PFSK-1 (cell line): ENCODE measurements around the gene TBPL1.

ENCODE experiments used
- FOXP2 ChIP-seq: optimal IDR thresholded peaks from 2 replicates; pipeline ENCODE3; 2011; ENCODE audit warnings: borderline replicate concordance, control low read depth, inconsistent platforms; ENCODE audit not compliant: insufficient read depth; ENCODE audit errors: extremely low read length, extremely low read depth
- POLR2AphosphoS5 ChIP-seq: IDR thresholded peaks from 2 replicates; pipeline ENCODE4 v1.6.1; 2012; ENCODE audit warnings: low read depth, mild to moderate bottlenecking, control low read depth, low read length, moderate library complexity
- REST ChIP-seq, 2 experiments: IDR thresholded peaks; 2 replicates each; pipeline versions ENCODE4 v1.6.1 to v1.8.0; 2011 to 2012; ENCODE audit warnings: low read depth in 2 of 2, low read length in 2 of 2, control low read depth in 1 of 2, inconsistent platforms in 1 of 2, mild to moderate bottlenecking in 1 of 2, moderate library complexity in 1 of 2; ENCODE audit not compliant: insufficient read depth in 1 of 2
- SIN3A ChIP-seq: IDR thresholded peaks from 2 replicates; pipeline ENCODE4 v1.6.1; 2012; ENCODE audit warnings: mild to moderate bottlenecking, low read length, moderate library complexity, borderline replicate concordance; ENCODE audit not compliant: insufficient read depth
- TAF1 ChIP-seq: IDR thresholded peaks from 2 replicates; pipeline ENCODE4 v1.6.1; 2012; ENCODE audit warnings: low read length, control low read depth, borderline replicate concordance; ENCODE audit not compliant: insufficient read depth

- TF ChIP-seq TAF1: peak; percentile 91
- peak; percentile 90 for TF ChIP-seq POLR2AphosphoS5
- peak; percentile 87; the same call in 1 of the 2 replicates for TF ChIP-seq SIN3A
- TF ChIP-seq REST (IDR thresholded peaks at IDR 0.05; ENCODE audit: insufficient read depth in 1 of 2, low read depth in 2 of 2, low read length in 2 of 2): peak; percentile 36 to 55; a peak in 2 of 4 replicates
- peak; percentile 92 for TF ChIP-seq FOXP2
Observed at GRCh38 chr6:133952815-133953633, at the start of gene TBPL1.
